Mesendoderm (in vitro differentiated cells): ENCODE data around the gene CLIP4.

Experiments
- DNase-seq: peaks from one replicate; pipeline ENCODE4 v3.0.0; 2013
- H2AK5ac ChIP-seq: 2 replicates; pipeline ENCODE4 v1.6.1; 2013; ENCODE audit warnings: low read length, inconsistent platforms
- H2BK120ac ChIP-seq: 2 replicates; pipeline ENCODE4 v1.6.1; 2013; ENCODE audit warnings: low read depth, mild to moderate bottlenecking, low read length, moderate library complexity, mixed read lengths
- H2BK15ac ChIP-seq: replicated peaks from 2 replicates; pipeline ENCODE4 v1.6.1; 2013; ENCODE audit warnings: low read depth, mild to moderate bottlenecking, moderate library complexity
- H2BK5ac ChIP-seq: 2 replicates; pipeline ENCODE4 v1.6.1; 2013; ENCODE audit warnings: low read length, inconsistent platforms
- H3K18ac ChIP-seq: 2 replicates; pipeline ENCODE4 v1.6.1; 2013; ENCODE audit warnings: mild to moderate bottlenecking, low read length, mixed read lengths
- H3K23ac ChIP-seq: one replicate; pipeline ENCODE4 v1.6.1; 2013; ENCODE audit warnings: low read length
- H3K27ac ChIP-seq: 2 replicates; pipeline ENCODE4 v1.5.1; 2013; ENCODE audit warnings: low read depth, mild to moderate bottlenecking, inconsistent platforms, low read length, moderate library complexity
- H3K27me3 ChIP-seq: 2 replicates; pipeline ENCODE4 v1.6.1; 2013; ENCODE audit warnings: low read length, control low read depth, mild to moderate bottlenecking, inconsistent platforms; ENCODE audit not compliant: insufficient read depth, poor library complexity
- H3K36me3 ChIP-seq: 2 replicates; pipeline ENCODE4 v1.6.1; 2013; ENCODE audit warnings: low read length, inconsistent platforms; ENCODE audit not compliant: control insufficient read depth, insufficient read depth
- H3K4ac ChIP-seq: one replicate; pipeline ENCODE4 v1.6.1; 2013; ENCODE audit warnings: low read depth, mild to moderate bottlenecking, low read length, moderate library complexity
- H3K4me1 ChIP-seq: 2 replicates; pipeline ENCODE4 v1.6.1; 2013; ENCODE audit warnings: low read depth, low read length, inconsistent platforms; ENCODE audit not compliant: control insufficient read depth
- H3K4me2 ChIP-seq: 2 replicates; pipeline ENCODE4 v1.6.1; 2013; ENCODE audit warnings: low read length
- H3K4me3 ChIP-seq: 2 replicates; pipeline ENCODE4 v1.5.1; 2013; ENCODE audit warnings: mild to moderate bottlenecking, low read length
- H3K56ac ChIP-seq: one replicate; pipeline ENCODE4 v1.6.1; 2013; ENCODE audit warnings: low read length
- H3K79me1 ChIP-seq: 2 replicates; pipeline ENCODE4 v1.6.1; 2013; ENCODE audit warnings: low read length, inconsistent platforms
- H3K79me2 ChIP-seq: 2 replicates; pipeline ENCODE4 v1.6.1; 2013; ENCODE audit warnings: mild to moderate bottlenecking, low read length; ENCODE audit not compliant: control insufficient read depth, insufficient read depth
- H3K9ac ChIP-seq: 2 replicates; pipeline ENCODE4 v1.6.1; 2013; ENCODE audit warnings: low read length, inconsistent platforms
- H4K5ac ChIP-seq: one replicate; pipeline ENCODE4 v1.6.1; 2013; ENCODE audit warnings: low read length
- H4K8ac ChIP-seq: one replicate; pipeline ENCODE4 v1.6.1; 2013; ENCODE audit warnings: low read depth, mild to moderate bottlenecking, control low read depth, low read length, moderate library complexity
- WGBS: extraction: QIAGEN DNeasy Blood & Tissue Kit; methylation state at CpG from one replicate; pipeline ENCODE4 v1.1.7; 2013; ENCODE audit warnings: low lambda C conversion rate, missing lambda C conversion rate; ENCODE audit not compliant: insufficient coverage; ENCODE audit errors: extremely low coverage; 5-methylcytosine and 5-hydroxymethylcytosine counted together

CLIP4 gene

GRCh38 chr2:29117636-29118303 lies 2.6 kb downstream of the CLIP4 start:
- no CpG with 5 or more reads among the region's 2 CpGs for WGBS
- Histone ChIP-seq H2AK5ac (no peak overlapping the region), H3K23ac (no peak overlapping the region), H4K8ac (no peak overlapping the region), H3K4me3 (no peak overlapping the region), H2BK5ac (no peak overlapping the region), H3K56ac (no peak overlapping the region), H3K27me3 (peaks cover 25% of the 10 kb centered on the region), H3K4me2 (no peak overlapping the region), H3K36me3 (no peaks in the 10 kb centered on the region), H3K18ac (no peak overlapping the region), H3K4ac (no peak overlapping the region), H3K4me1 (no peaks in the 10 kb centered on the region), H3K79me1 (no peaks in the 10 kb centered on the region), H2BK120ac (no peak overlapping the region), H3K79me2 (no peaks in the 10 kb centered on the region), H4K5ac (no peak overlapping the region), H2BK15ac (no peak overlapping the region), H3K9ac (no peak overlapping the region), H3K27ac (no peak overlapping the region)
- DNase-seq: no peak

GRCh38 chr2:29119211-29119610 lies 4.0 kb downstream of the CLIP4 start:
- Histone ChIP-seq H4K8ac (no peak overlapping the region), H3K9ac (no peak overlapping the region), H3K27ac (no peak overlapping the region), H3K18ac (no peak overlapping the region), H3K36me3 (no peaks in the 10 kb centered on the region), H2AK5ac (no peak overlapping the region), H3K4me3 (no peak overlapping the region), H2BK15ac (no peak overlapping the region), H3K23ac (no peak overlapping the region), H3K79me2 (no peaks in the 10 kb centered on the region), H3K4ac (no peak overlapping the region), H2BK5ac (no peak overlapping the region), H3K4me2 (no peak overlapping the region), H4K5ac (no peak overlapping the region), H3K79me1 (no peaks in the 10 kb centered on the region), H3K27me3 (peaks cover 21% of the 10 kb centered on the region), H2BK120ac (no peak overlapping the region), H3K56ac (no peak overlapping the region), H3K4me1 (no peaks in the 10 kb centered on the region)
- no CpG with 5 or more reads among the region's 4 CpGs for WGBS
- no peak for DNase-seq

DNA sequence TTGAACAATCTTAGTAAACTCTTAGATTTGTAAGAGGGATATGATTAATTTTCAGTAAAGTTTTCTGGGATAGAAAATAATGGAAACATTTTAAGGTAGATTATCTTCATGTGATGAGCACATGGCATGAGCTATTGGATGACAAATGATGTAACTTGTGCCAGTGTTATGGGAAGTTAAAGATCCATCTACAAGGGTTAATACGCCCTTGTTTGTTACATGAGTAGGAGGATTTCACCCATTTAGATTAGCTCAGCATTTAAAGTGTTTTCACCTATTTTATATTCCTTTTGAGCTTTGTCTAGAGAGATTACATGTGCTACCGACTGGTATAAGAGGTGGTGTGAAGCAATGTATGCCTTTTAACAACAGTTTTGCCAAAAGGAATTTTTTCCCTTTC lies 5.6 kb downstream of the CLIP4 start:
- no peaks in the 10 kb centered on the region for H3K79me1 ChIP-seq
- no CpG with 5 or more reads among the region's 2 CpGs for WGBS
- no peak overlapping the region for H4K8ac ChIP-seq
- H3K36me3 ChIP-seq: no peaks in the 10 kb centered on the region
- no peak overlapping the region for H3K4me2 ChIP-seq
- no peak overlapping the region for H3K27ac ChIP-seq
- no peak overlapping the region for H3K56ac ChIP-seq
- DNase-seq: no peak
- no peak overlapping the region for H2BK5ac ChIP-seq
- H4K5ac ChIP-seq: no peak overlapping the region
- no peaks in the 10 kb centered on the region for H3K79me2 ChIP-seq
- no peak overlapping the region for H3K4me3 ChIP-seq
- no peak overlapping the region for H2BK15ac ChIP-seq
- H2BK120ac ChIP-seq: no peak overlapping the region
- no peak overlapping the region for H3K18ac ChIP-seq
- H3K4ac ChIP-seq: no peak overlapping the region
- peaks cover 12% of the 10 kb centered on the region for H3K27me3 ChIP-seq
- no peak overlapping the region for H2AK5ac ChIP-seq
- H3K9ac ChIP-seq: no peak overlapping the region
- H3K4me1 ChIP-seq: no peaks in the 10 kb centered on the region
- no peak overlapping the region for H3K23ac ChIP-seq

GRCh38 chr2:29123617-29124349 lies 8.6 kb downstream of the CLIP4 start:
- Histone ChIP-seq H3K4me2 (no peak overlapping the region), H4K5ac (no peak overlapping the region), H3K27me3 (no peaks in the 10 kb centered on the region), H2BK120ac (no peak overlapping the region), H3K36me3 (no peaks in the 10 kb centered on the region), H3K27ac (no peak overlapping the region), H3K9ac (no peak overlapping the region), H3K18ac (no peak overlapping the region), H3K23ac (no peak overlapping the region), H3K56ac (no peak overlapping the region), H3K79me2 (no peaks in the 10 kb centered on the region), H3K4me3 (no peak overlapping the region), H4K8ac (no peak overlapping the region), H3K79me1 (no peaks in the 10 kb centered on the region), H3K4me1 (no peaks in the 10 kb centered on the region), H2BK5ac (no peak overlapping the region), H2BK15ac (no peak overlapping the region), H2AK5ac (no peak overlapping the region), H3K4ac (no peak overlapping the region)
- no peak for DNase-seq
- WGBS: no CpG with 5 or more reads among the region's 3 CpGs

DNA sequence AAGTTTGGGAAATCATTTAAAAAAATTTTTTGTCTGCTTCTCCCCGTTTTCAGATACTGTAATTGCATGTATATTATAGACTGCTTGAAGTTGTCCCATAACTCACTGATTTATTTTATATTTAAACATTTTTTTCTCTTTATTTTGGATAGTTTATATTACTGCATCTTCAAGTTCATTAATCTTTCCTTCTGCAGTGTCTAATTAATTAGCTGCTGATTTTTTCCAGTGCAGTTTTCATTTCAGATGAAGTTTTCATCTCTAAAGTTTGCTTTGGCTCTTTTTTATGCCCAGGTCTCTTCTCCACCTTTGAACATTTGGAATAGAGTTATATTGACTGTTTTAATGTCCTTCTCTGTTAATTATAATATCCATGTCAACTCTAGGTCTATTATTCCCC lies 9.3 kb downstream of the CLIP4 start:
- H2BK5ac ChIP-seq: no peak overlapping the region
- no peak overlapping the region for H4K5ac ChIP-seq
- H2BK15ac ChIP-seq: no peak overlapping the region
- no peaks in the 10 kb centered on the region for H3K79me1 ChIP-seq
- no peak for DNase-seq
- WGBS: no CpG with 5 or more reads among the region's 1 CpG
- H3K4me1 ChIP-seq: no peaks in the 10 kb centered on the region
- H3K23ac ChIP-seq: no peak overlapping the region
- no peak overlapping the region for H2BK120ac ChIP-seq
- no peak overlapping the region for H3K27ac ChIP-seq
- no peak overlapping the region for H3K18ac ChIP-seq
- no peaks in the 10 kb centered on the region for H3K36me3 ChIP-seq
- H3K4me2 ChIP-seq: no peak overlapping the region
- no peaks in the 10 kb centered on the region for H3K79me2 ChIP-seq
- no peaks in the 10 kb centered on the region for H3K27me3 ChIP-seq
- H3K56ac ChIP-seq: no peak overlapping the region
- H4K8ac ChIP-seq: no peak overlapping the region
- H3K4me3 ChIP-seq: no peak overlapping the region
- H2AK5ac ChIP-seq: no peak overlapping the region
- no peak overlapping the region for H3K4ac ChIP-seq
- no peak overlapping the region for H3K9ac ChIP-seq
